Stimulated activated CD8-positive, alpha-beta memory T cell treated with anti-CD3 and anti-CD28 coated beads, Interleukin-7, amount 100 ng/mL, for 24 hours (primary cell): ENCODE results near the gene DEDD2.
A peak's percentile ranks its signal among the peaks of the same experiment; 100 is the strongest.
"Not testable (repeated sequence)": the region's sequence is repeated elsewhere in the genome, so short reads cannot be mapped to it uniquely, and the experiment has no call there.

ENCODE experiments used
- DNase-seq: peaks from one replicate; pipeline ENCODE4 v3.0.0-alpha.2; 2020; ENCODE audit warnings: low read depth

The DEDD2 gene

GRCh38 chr19:42217520-42218437, at the start of gene DEDD2:
DEDD2 (minus strand) TSS chr19:42217677; CDS start chr19:42217007, 670 bp downstream.
- peak; percentile 98 for DNase-seq

GRCh38 chr19:42266928-42267603, 49.6 kb upstream of the DEDD2 start:
- not testable (repeated sequence) for DNase-seq

- not testable (repeated sequence) for DNase-seq
Measured at GRCh38 chr19:42266105-42266504, 48.6 kb upstream of the DEDD2 start.

DNA sequence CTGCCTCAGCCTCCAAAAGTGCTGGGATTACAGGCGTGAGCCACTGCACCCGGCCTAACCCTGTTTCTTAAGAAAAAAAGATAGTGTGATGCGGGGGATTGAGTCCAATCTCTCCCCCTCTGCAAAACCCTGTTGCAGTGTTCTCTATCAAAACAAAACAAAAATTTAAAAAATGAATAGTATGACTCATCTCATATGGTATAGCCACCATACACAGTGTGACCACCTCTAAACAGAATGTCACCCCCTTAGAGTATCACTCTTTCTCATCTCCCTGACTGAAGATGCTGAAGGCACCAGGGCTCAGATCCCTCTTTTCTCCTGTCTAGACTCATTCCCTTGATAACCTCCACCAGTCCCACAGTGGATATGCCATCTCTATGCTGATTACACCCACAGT, 44.3 kb upstream of the DEDD2 start:
- no peak for DNase-seq

DNA sequence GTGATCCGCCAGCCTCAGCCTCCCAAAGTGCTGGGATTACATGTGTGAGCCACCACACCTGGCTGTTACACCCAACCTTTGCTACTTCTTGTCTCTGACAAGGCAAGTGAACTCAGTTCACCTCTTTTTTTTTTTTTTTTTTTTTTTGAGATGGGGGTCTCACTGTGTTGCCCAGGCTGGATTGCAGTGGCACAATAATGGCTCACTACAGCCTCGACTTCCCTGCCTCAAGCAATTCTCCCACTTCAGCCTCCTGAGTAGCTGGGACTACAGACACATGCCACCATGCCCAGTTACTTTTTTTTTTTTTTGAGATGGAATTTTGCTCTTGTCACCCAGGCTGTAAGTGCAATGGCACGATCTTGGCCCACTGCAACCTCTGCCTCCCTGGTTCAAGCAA, 40.4 kb upstream of the DEDD2 start:
- DNase-seq, result not testable (repeated sequence)

DNA sequence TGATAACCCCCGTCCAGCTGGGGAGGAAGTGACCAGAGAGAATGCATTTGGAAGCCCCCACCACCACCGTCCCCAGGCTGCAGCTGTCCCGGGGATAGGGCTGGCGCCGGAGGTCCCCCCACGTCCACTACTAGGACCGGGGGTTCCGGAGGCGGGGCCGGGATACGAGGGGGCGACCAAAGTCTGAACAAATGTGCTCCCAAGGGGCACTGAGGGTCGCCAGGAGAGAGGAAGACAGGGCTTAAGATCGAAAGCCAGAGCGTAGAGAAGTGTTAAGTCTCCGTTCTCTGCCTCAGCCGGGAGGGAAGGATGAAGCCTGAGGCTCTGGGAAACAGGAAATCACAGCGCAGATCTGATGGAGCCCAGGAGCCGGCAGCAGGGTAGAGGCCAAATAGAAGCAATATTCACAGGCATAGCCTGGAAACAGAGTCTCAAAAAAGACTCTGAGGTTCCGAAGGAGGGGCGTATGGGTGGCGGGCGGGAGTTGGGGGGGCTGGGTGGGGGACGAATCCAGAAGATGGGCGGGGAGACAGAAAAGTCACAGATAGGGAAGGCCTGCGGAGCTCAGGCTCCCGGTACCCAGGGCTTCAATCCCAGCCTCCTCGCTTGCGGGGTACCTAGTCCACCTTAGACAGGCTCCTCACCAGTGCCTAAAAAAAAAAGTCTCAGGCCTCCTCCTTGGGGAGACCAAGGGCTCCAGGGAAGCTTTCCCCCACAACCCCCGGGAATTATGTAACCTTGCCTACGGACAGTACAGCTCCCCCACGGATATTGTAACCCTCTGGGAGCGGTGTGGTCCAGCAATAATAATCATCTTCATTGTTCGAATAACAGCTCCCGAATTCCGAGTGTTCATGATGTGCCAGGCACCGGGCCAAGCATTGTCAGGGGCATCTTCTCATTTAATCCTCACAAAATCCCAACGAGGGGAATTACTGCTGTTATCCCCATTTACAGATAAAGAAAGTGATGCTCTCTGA, 38.6 kb upstream of the DEDD2 start:
- no peak for DNase-seq

DNA sequence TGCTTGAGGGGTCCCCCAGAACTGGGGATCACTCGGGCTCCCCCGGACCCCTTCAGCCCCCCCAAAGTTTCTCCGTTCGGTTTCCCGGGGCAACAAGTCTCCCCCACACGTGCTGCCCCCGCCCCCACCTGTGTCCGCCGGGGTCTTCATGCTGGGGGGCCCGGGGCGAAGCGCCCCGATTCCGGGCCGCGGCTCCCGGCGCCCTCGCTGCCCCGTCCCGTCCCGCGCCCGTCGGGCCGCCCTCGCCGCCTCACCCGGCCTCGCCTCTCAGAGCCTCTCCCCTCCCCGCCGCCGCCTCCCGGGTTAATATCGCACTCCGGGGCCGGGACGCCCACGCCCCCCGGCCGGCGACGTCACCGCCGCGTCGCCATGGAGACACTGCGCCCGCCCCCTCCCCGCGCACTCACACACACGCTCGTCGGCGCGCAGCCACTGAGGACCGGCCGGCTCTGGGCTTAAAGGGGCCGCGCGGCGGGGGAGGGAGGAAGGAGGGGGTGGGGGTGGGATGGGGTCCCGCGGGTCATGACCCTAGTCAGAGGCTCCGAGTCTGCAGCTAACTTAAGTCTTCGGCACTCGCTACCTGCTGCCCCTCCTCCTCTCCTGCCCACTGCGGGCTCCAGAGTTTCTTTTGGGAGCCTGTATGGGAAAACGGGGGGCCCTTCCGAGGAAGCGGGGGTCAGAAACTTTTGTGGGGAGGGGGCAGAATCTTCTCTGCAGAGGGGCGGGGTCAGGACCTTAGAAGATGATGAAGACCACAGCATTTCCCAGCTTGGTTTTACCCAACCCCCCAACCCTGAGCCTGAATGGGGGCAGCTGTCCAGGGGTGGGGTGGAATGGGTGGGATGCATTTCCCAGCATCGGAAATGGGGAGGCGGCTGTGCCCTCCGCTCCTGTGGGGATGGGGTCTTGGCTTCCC, 37.6 kb upstream of the DEDD2 start, which contains the start of gene ERF:
TSS of gene ERF (minus strand) at position 279 of the 916 bp plus-strand sequence. CDS start at position 150, 129 bp downstream.
- peak; percentile 86 for DNase-seq

- peak; percentile 44 for DNase-seq
Measured at GRCh38 chr19:42254089-42254849, 36.8 kb upstream of the DEDD2 start.

- DNase-seq, result no peak
Measured at GRCh38 chr19:42253245-42254088, 36.0 kb upstream of the DEDD2 start.

- DNase-seq, result no peak
Measured at GRCh38 chr19:42252365-42253244, 35.1 kb upstream of the DEDD2 start.

DNA sequence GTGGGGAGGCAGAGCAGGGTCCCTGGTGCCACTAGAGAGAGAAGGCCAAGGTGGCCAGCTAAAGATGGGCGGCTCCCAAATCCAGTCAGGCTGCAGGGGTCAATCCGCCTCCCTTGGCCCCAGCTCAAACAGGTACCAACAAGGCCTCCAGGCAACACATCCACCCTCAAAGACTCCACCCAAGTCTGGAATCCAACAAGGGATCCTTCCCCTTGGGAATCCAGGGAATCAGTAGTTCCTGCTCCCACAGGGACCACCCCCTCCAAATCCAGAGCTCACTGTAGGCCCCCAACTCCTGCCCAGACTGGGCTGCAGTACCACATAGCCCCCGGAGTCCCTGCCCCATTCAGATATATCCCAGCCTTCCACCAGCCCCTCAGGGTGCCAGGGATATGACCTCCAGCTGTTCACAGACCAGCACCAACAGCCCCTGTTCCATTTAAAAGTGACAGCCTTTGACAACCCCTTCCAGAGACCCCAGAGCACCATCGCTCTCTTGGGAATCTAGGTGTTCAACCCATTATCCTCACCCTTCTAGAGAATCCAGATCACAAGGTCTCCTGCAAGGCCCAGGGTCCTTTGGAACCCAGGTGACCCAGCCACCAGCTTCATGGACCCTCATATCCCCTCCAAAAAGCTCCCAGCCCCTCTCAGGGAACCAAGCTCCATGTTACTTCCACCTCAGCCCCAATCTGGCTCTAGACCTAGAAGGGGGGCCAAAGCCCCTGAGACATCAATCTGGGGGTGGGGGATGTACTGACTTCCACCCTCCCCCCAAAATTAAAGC, 34.3 kb upstream of the DEDD2 start:
- no peak for DNase-seq

DNA sequence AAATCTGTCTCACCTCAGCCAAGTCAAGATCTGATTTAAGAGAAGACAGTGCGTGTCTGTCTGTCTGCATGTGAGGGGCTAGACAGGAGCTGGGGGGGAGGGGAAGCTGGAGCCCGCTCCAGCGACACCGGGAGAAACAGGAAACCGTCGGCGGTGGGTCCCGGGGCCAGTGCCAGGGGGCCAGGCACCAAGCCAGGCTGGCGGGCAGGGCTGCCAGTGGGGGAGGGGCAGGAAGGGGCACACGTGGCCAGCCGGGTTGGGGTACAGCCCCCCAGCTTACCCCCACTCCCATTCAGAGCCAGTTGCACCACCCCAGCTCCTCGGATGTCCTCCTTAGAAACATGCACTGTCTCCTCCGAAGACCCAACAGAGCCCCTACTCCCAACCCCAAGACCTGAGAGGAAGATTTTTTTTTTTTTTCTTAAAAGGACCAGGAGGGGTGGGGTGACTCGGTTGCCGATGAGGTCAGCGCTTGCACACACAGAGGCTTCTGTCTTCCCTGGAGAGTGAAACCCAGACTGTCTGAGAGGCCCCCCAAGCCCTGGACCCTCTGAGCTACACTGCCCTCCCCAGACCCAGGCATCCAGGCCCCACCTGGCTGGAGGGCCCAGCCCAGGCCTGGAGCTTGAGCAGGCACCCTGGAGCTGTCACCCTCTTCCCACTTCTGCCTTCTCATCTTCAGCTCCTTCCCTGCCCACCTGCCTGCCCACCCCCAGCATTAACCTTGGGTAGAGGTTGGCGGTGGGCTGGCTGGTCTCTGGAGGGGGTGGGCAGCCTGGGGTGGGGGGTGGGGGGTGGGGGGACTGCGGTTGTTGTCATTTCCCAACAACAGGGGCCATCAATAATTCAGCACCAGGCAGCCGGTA, 33.4 kb upstream of the DEDD2 start:
- DNase-seq, result no peak

GRCh38 chr19:42250183-42250665, 32.7 kb upstream of the DEDD2 start:
- DNase-seq, result no peak

DNA sequence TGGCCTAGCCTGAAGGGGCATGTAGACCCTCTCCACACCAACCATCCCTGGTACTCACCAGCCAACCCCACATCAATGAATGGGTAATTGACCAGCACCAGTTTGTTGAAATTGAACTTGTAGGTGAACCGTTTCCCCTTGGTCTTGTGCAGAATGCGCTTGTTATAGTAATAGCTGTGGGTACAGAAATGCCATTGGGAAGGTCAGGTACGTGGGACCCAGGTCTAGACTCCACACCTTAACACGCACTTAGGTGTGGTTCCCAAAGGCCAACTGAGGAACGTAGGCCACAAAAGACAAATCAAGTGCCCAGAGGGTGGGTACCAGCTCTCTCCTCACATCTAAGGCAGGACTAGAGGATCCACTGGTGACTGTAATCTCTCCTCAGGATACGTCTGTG, 32.3 kb upstream of the DEDD2 start:
- DNase-seq, result no peak

- DNase-seq, result no peak
Measured at GRCh38 chr19:42249149-42249750, 31.8 kb upstream of the DEDD2 start.
